LHCN-M2 (cell line): ENCODE data around the gene DCST2. TPM values are rescaled to one million over a fixed set of nuclear protein-coding genes. Genes with fewer than 3 reads are reported as not detected.

ENCODE experiments used
- DNase-seq: peaks from one replicate; pipeline ENCODE4 v3.0.0-alpha.2; 2012; ENCODE audit warnings: low read depth
- total RNA-seq: library from RNA; depleted of rRNA; stranded (reverse); fragments of >200 nt; gene quantifications from 2 replicates; pipeline ENCODE4 v1.2.3, GENCODE V29; 2014

The DCST2 gene
- total RNA-seq, 1 experiment from 2014 or later, result 0.11 TPM

DNA sequence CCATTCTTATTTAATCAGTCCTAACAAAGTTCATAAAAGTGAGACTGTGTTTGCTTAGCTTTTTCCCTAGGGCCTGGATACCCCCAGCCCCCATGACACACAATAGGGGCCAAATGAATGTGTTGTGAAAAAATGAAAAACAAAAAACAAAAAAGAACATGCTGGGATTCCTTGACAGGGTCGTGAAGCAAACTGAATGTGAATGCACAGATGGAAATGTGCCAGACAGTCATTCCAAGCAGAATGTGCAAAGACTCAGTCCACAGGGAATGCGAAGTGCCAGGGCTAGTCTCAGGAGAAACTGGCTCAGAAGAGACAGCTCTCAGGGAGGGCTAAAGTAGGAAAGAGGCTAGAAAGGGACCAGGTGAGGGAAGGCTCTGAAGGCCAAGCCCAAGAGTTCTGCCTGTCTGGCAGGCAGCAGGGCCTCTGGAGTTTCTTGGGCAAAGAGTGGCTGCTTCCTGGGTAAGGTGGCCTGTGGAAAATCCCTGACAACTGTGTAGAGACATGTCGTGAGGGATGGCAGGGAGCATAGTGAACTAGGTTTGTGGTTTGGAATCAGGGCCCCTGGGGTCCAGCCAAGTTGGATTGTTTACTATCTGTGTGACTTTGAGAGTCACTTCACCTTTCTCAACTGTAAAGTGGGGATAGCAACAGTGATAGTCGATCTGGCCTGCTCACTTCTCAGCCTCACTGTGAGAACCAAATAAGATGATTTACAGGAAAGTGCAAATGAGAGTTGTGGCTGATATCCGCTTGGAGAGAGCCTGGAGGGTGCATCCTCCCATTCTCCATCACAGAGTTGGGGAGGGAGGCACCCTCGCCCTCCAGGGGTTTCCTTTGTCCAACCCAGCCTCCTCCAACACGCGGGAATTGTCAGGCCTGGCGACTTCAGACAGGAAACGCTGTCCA lies 16.3 kb upstream of the DCST2 start:
- peak; percentile 27 for DNase-seq

DNA sequence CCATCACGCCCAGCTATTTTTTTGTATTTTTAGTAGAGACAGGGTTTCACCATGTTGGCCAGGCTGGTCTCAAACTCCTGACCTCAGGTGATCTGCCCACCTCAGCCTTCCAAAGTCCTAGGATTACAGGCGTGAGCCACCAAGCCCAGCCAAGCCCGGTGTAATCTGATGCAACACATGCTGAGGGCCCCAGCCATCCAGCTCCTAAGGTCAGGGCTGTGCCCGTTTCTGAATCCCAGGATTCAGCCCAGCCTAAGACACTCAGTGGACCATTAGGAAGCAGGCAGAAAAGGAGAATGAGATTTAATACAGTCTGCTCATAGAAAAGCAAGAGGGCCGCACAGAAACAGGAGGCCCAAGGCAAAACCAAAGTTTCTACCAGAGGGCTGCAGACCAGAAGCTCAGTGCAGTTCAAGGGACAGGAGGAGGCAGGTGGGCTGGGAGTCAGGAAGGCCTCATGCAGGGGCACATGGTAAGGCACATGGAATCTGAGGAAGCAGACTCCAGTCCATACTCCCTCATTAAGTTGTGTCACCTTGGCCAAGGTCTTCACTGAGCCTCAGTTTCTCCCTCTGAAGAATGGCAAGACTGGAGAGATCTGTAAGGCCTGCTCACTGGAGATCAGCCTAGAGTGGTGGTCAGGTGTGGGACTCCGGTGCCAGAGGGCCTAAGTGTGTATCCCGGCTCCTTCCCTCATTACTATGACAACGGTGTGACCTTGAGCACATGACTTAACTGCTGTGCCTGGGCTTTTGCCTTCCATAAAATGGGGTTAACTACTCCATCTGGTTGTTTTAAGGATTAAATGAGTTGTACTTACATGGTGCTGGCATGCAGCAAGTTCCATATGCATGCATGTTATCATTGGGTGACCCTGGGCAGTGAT lies 15.1 kb upstream of the DCST2 start:
- no peak for DNase-seq

DNA sequence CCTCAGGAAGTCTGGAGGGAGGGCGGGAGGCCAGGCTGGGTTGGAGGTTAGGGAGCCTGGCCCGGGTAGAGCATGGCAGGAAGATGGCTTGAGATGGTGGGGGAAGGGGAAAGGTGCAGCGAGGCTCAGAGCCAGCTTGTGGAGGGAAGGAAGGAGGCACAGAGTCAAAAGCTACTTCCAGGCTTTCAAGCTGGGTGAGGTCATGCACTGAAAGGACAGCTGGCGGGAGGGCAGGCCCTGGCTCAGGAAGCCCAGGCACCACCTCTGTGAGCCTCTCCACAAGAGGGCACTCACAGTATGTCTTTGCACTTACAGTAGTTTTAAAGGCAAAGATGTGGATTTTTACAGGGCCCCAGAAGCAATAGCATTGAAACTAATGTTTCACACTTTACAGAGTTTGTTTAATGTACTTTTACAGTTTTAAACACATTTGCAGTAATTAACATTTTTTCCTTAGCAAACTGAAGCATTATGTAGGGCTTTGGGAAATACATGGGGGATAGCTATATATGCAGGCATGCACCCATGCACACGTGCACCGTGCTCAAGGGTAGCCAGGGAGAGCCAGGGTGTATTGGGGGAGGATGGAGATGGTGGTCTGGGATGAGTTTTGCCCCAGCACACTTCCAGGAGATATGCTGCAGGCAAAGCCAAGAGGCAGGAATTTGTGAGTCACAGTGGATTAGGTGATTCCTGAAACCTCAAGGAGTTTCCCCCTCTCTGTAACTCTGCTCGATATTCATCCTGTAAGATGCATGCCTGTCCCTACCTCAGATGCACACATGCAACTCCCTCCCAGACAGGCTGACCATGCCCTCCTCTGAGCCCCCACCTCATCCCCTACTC lies 11.5 kb upstream of the DCST2 start:
- peak; percentile 87 for DNase-seq

DNA sequence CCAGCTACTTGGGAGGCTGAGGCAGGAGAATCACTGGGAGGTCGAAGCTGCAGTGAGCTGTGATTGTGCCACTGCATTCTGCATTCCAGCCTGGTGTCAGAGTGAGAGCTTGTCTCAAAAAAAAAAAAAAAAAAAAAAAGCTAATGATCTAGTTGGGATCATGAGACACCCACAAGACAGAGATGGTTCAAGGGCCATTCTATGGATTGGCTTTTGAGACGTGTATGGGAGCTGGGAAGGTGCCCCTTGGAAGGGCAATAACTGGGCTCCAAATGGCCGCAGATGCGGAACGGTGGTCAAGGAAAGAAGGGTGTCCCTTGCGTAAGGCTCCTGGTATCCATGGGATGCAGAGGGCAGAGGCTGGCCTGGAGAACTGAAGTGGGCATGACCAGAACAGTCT lies 10.8 kb upstream of the DCST2 start:
- no peak for DNase-seq

DNA sequence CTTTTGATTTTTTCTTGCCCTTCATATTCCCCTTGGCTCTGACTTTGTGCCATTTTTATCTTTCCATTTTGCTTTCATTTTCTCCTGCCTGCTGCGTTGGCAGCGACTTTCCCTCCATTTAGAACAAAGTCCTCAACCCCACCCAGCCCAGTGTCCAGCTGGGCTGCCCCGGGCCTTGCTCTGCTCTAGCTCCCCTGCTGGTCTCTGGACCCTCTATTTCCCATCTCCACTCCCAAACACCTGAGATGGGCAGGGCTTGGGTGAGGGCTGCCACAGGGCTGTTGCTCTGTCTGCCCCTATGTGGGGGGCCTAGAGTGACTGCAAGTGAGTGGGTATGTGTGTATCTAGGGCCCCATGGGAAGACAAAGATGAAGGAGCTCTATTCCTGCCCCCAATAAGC lies 10.2 kb upstream of the DCST2 start:
- DNase-seq, result no peak

DNA sequence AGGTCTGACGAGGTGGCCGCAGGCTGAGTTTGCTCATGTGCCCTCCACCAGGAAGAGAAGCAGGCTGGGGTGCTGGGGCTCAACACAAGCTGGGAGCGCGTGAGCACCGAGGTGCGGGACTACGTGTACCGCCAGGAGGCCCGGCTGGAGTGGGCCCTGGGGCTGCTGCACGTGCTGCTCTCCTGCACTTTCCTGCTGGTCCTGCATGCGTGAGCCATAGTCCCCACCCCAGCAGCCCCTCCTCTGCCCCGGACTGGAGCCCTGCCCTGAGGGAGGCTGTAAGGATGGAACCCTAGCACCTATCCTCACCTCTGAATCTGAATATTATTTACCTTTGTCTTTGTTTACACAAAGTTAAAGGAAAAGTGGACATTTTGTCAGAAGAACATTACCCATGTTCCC lies 9.7 kb upstream of the DCST2 start:
- no peak for DNase-seq

DNA sequence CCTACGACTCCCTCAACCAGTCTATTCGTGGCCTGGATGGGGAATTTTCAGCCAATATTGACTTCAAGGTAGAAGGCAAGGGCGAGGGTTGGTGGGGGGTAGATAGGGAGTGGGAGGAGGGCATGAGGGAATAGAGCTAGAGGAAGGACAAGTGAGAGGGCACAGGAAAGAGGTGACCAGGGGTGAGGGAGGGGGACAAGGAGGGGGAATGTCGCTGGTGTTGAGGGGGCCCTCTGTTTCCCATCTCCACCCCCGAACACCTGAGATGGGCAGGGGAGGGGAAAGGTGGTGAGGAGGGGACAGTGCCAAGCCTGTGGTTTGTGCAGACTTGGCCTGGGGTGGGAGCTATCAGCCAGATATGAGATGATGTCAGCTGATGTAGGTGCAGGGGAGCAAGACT lies 9.2 kb upstream of the DCST2 start:
- DNase-seq, result no peak

DNA sequence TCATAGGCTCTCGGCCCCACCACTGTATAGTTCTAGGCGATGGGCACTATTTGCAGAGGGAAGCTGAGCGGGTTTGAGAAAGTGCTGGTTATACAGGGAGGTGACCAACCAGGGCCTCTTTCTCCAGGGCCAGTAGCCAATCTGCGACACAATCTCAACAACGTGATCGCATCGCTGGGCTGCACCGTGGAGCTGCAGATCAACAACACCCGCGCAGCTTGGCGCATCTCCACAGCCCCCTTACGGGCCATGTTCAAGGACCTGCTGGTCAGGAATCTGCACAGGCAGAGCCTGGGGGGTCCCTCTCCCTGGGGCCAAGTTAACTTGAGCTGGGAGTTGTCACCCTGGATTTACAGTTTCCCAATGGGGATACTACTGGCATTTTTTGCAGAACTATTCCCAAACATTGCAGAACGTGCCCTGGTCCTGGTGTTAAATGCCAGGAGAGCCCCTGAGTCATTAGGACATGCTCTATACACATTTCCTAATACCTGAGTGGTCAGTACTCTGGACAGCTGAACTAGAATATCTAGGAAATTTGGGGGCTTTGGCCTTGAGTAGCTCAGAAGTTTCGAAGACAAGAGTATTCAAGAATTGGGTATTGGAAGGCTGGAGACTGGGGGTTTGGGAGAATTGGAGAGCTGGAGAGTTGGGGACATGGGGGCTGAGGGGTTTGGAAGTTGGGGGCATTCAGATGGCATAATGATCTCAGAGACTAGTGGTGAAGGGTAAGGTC lies 6.9 kb upstream of the DCST2 start:
- DNase-seq, result no peak

DNA sequence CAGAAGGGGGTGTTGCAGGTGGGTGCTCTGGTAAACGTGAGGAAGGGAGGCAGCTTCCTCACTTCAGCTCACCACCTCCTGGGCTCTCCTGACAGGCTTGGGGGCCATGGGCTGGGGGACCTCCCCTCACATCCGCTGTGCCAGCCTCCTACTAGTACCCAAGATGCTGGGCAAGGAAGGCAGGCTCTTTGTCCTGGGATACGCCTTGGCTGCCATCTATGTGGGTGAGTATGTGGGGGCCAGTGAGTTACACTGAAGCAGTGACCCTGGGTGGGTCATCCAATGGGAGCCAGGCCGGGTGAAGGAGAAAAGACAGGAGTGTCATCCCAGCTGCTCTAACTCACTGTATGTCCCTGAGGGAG lies 5.7 kb upstream of the DCST2 start:
- DNase-seq, result no peak

DNA sequence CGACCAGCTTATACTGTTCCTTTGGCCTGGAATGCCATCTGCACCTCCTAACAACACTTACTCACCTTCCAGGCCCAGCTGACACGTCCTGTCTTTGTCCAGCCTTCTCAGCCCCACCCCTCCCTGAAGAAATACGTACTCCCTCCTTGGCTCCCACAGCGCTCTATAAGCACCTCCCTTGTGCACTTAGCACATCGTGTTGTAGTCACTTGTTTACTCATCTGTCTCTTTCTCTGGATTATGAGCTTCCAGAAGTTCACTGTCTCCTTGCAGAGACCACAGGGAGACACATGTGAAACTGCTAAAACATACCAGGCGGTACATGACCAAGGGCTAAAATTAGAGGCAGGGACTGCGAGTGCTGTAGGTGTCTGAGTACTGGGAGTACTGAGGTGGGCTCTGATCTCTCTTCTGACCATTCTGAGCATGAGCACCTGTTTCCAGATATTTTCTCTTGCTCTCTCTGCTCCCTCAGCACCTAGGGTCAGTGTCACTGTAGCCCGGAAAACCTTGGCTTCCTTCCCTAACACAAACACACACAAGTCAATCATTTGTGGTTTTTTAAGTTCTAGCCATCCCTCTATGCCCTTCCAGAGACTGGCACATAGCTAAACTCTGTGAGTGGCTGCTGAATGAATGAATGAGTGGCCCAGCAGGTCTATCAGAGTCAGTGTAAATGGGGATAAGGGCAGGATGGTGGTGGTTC lies 5.2 kb upstream of the DCST2 start:
- DNase-seq, result peak; percentile 83

DNA sequence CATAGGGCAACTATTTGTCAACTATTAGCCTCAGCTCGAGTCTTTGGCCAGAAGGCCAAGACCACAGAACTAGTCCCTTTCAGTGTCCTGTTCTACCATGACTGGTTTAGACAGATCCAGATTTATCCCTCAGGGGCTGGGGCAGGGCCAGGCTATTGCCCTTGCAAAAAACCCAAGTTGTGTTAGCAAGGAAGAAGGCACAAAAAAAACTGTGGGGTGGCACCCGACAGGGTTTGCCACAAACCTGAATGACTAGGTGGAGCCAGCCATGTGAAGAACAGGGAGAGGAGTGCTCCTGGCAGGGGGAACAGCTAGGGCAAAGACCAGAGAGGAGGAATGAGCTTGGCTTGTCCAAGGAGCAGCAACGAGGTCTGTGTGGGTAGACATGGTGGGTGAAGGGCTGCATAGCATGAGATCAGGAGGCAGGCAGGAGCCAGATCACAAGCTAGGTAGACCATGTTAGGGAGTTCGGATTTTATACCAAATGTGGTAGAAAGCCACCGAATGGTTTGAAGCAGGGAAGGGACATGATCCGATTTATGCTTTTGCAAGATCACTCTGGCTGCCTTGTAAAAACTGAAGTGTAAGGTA lies 4.4 kb upstream of the DCST2 start:
- DNase-seq, result no peak

DNA sequence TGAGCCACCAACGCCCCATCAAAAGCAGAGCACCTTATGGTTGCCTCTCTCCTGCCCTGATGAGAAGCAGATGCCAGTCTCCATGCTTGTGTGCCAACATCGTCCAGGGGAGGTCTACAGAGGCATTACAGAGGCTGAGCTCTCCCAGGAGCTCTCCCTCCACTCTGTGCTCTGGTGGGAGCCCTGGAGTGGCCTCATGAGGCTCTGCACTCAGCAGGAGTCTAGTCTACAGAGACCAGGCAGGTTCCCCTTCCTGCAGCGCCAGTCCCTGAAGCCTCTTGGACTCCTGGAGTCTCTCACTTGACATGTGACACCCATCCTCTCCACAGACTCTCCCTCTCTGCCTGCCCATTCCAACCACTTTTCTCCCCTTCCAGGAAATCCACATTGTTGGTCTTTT lies 3.5 kb upstream of the DCST2 start:
- DNase-seq, result no peak

DNA sequence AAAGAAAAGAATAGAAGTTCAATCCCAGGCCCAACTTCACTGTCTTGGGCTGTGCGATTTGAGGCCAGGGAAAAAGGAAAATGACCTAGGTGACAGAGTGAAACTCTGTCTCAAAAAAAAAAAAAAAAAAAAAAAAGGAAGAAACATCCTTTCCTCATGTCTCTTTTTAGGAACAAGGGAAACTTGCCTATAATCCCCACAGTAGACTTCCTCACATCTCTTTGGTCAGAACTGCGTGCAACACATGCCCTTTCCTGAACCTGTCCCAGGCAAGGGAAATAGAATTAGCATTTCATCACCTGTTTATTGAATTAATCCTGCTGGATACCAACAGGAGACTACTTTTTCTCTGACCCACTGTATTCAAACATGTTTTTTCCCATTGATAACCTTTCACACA lies 2.4 kb upstream of the DCST2 start:
- DNase-seq, result no peak

DNA sequence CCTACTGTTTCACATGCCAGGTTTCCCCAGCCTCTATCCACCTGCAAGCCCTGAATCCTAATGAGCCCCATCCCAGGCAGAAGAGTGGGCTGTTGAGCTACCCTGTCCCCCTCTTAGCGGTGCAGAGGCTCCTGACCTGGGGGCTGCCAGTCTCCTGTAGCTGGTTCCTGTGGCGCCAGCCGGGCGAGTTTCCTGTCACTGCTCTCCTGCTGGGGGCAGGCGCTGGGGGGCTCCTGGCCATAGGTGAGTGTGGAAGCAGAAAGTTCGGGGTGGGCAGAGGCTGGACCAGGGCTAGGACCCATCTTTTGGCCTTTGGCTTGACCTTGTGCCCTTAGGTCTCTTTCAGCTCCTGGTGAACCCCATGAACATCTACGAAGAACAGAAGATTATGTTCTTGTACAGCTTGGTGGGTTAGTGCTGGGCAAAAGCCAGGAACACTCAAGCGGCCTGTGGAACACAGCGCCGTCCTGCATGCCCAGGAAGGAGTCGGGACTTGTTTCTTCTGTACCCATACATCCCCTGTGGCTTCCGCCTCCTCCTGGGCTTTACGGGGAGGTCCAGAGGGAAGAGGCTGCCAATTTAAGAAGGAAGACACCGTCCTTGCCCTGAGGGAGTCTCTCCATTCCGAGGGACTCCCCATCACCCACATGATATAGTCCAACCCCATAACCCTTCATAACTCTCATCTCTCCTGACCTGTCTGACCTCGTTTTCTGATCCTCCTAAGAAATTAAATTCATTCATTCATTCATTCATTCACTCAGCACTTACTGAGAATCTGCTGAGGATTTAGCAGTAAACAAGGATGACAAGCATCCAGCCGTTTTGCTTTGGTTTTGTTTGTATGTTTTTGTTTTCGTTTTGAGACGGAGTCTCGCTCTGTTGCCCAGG lies 982 bp upstream of the DCST2 start:
- DNase-seq, result no peak

DNA sequence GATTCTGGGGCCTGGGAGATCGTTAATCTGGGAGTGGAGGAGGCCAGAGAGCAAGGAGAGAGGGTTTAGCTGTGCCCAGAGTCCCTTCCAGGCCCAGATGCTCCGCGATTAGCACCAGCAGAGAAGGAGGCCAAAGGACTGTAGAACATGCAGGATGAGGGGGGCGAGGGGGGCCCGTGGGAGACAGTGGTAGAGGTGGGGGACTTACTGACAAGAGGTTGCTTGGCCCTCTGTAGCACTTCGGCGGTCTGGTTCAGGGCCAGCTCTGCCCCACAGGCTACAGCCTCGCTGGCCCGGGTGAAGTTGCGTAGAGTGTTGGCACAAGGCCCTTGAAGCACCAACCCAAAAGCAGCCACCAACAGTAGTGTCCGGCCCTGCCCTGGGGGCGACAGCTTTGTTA lies 695 bp downstream of the DCST2 start:
- no peak for DNase-seq

DNA sequence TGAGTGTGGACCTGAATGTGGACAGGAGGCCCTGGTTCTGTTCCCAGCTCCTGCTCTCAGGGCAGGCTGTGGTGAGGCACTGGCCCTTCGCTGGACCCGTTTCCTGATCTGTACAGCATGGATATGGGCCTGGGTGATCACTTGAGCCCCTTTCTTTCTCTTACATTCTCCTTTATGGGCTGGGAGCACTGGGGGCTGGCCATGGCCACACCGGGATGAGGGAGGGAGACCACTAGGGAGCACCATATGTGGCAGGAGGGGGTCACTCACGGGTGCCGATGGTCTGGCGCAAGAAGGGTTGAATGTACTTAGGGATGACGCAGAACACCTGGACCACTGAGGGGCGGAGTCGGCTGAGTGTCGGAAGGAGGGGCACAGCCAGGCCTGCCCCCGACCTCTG lies 2.7 kb downstream of the DCST2 start:
- no peak for DNase-seq

DNA sequence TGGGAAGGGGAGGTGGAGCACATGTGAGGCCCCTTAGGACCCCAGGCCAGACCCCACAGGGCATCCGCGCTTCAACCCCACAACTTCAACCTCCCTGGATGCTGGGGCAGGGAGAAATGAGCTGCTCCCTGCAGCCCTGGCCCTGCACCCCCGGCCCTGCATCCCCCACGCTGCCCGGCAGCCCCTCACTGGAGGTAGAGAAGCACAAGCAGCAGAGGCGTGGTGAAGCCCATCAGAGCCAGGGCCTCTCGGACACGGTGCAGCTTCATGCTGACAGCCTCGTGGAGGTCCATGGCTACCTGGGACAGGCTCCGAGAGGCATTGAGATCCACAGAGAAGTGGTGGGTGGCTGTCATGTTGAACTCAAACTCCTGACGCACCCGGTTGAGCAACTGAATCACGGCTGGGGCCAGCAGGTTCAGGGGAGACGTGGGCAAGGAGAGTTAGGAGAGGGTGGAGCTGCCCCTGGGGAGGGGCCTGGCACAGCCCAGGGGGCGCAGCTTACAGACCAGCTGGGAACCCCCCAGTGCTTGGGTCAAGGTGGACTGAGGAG lies 3.3 kb downstream of the DCST2 start:
- DNase-seq, result no peak

DNA sequence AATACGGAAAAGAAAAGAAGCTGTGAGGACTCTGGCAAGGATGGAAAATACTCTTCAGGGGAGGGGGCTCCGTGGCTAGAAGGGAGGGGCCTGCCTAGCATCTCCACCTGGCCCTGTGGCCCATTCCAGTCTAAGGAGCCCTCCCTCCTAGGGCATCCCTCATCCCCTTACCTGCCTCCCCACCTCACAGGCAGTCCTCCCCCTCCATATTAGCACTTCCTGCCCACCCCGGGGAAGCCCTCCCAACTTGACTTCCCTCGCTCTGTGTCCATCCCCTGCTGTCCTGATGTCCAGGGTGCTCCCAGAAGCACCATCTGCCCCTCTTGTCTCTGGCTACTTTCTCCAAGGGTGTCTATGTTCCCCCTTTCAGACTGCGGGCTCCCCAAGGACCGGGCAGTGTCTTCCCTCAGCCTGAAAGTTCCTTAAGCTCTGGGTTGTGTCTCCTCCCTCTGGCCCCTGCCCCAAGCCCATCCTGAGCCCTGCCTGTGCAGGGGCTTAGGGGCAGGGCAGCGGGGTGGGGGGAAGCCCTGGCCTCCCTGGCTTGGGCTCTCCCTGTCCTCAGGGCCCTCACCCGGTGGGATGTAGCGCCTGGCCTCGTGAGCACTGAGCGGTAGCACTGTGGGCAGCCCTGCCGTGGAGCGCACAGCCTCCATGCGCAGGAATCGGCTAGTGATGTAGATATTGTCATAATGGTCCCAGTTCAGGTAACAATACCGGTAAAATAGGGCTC lies 3.9 kb downstream of the DCST2 start:
- no peak for DNase-seq
